WTC11 (cell line): ENCODE data around the gene NBEAL1. TPM values are rescaled to one million over a fixed set of nuclear protein-coding genes. Genes with fewer than 3 reads are reported as not detected.
A peak's percentile ranks its signal among the peaks of the same experiment; 100 is the strongest.
"Not testable (repeated sequence)": the region's sequence is repeated elsewhere in the genome, so short reads cannot be mapped to it uniquely, and the experiment has no call there.

Experiments
- ATAC-seq: fragments of 200-7000 bp; cut with Tn5 transposase; 2 replicates; pipeline ENCODE4 v1.10.0; 2021; ENCODE audit warnings: mild to moderate bottlenecking, moderate library complexity
- CTCF ChIA-PET: fragments of 300-600 bp; sonication (Branson Sonifier 250); formaldehyde crosslinking; loops from one replicate; lab custom pipeline; 2021; ENCODE audit warnings: antibody characterized with exemption; lab: Charles Lee
- POLR2A ChIA-PET: fragments of 350-600 bp; sonication (Branson Sonifier 250); formaldehyde crosslinking; loops from one replicate; lab custom pipeline; 2021; ENCODE audit warnings: antibody characterized with exemption; lab: Charles Lee
- DNase-seq: peaks from one replicate; pipeline ENCODE4 v3.0.0; 2021; ENCODE audit warnings: low spot score
- H3K27ac Mint-ChIP-seq: 2 replicates; pipeline ENCODE4 v1.8.0; 2021; ENCODE audit warnings: mixed read lengths
- H3K27me3 Mint-ChIP-seq: 2 replicates; pipeline ENCODE4 v1.8.0; 2021; ENCODE audit warnings: low read depth, mild to moderate bottlenecking, moderate library complexity, mixed read lengths
- H3K36me3 Mint-ChIP-seq: 2 replicates; pipeline ENCODE4 v1.8.0; 2021; ENCODE audit warnings: mixed read lengths
- H3K4me1 Mint-ChIP-seq: 2 replicates; pipeline ENCODE4 v1.8.0; 2022; ENCODE audit warnings: mixed read lengths
- H3K4me3 Mint-ChIP-seq: 2 replicates; pipeline ENCODE4 v1.8.0; 2021; ENCODE audit warnings: mild to moderate bottlenecking, moderate library complexity, mixed read lengths
- H3K9me3 Mint-ChIP-seq: 2 replicates; pipeline ENCODE4 v1.8.0; 2021; ENCODE audit warnings: mixed read lengths
- ATF2 ChIP-seq: sonication (generic); formaldehyde crosslinking; IDR thresholded peaks from 2 replicates; pipeline ENCODE4 v1.8.1; 2022; ENCODE audit warnings: low read depth, missing genetic modification reagents, borderline replicate concordance
- CBFB ChIP-seq: sonication (generic); formaldehyde crosslinking; IDR thresholded peaks from 2 replicates; pipeline ENCODE4 v1.8.1; 2022; ENCODE audit warnings: mild to moderate bottlenecking, low read depth, missing genetic modification reagents
- CTCF ChIP-seq: fragments of 200-600 bp; IDR thresholded peaks from 2 replicates; pipeline ENCODE4 v1.8.0; 2022; ENCODE audit warnings: antibody characterized with exemption
- FOXP4 ChIP-seq: sonication (generic); formaldehyde crosslinking; IDR thresholded peaks from 2 replicates; pipeline ENCODE4 v1.8.0; 2022; ENCODE audit warnings: mild to moderate bottlenecking, missing genetic modification reagents
- GABPB1 ChIP-seq: sonication (generic); formaldehyde crosslinking; IDR thresholded peaks from 2 replicates; pipeline ENCODE4 v1.8.1; 2023; ENCODE audit warnings: mild to moderate bottlenecking, missing genetic modification reagents
- IRF1 ChIP-seq: sonication (generic); formaldehyde crosslinking; IDR thresholded peaks from 2 replicates; pipeline ENCODE4 v1.8.0; 2023; ENCODE audit warnings: missing genetic modification reagents
- JAZF1 ChIP-seq: fragments of 250-450 bp; sonication (Bioruptor Pico); IDR thresholded peaks from 2 replicates; pipeline ENCODE4 v1.9.0; 2021; ENCODE audit warnings: moderate library complexity, mild to moderate bottlenecking, inconsistent platforms
- MLX ChIP-seq: sonication (generic); formaldehyde crosslinking; IDR thresholded peaks from 2 replicates; pipeline ENCODE4 v1.8.1; 2023; ENCODE audit warnings: mild to moderate bottlenecking, missing genetic modification reagents, moderate library complexity
- MYBL2 ChIP-seq: sonication (generic); formaldehyde crosslinking; IDR thresholded peaks from 2 replicates; pipeline ENCODE4 v1.8.1; 2023; ENCODE audit warnings: mild to moderate bottlenecking, moderate library complexity, missing genetic modification reagents
- NFYB ChIP-seq: sonication (generic); formaldehyde crosslinking; conservative IDR thresholded peaks from 2 replicates; pipeline ENCODE4 v1.8.0; 2022; ENCODE audit warnings: low read depth, missing genetic modification reagents
- SOX15 ChIP-seq: fragments of 250-450 bp; sonication (Bioruptor Pico); IDR thresholded peaks from 2 replicates; pipeline ENCODE4 v1.9.0; 2021; ENCODE audit warnings: mild to moderate bottlenecking
- ZNF121 ChIP-seq: sonication (generic); formaldehyde crosslinking; IDR thresholded peaks from 2 replicates; pipeline ENCODE4 v1.8.0; 2023; ENCODE audit warnings: missing genetic modification reagents
- ZNF671 ChIP-seq: fragments of 250-450 bp; sonication (Bioruptor Pico); IDR thresholded peaks from 2 replicates; pipeline ENCODE4 v1.8.0; 2021; ENCODE audit warnings: mild to moderate bottlenecking
- ZSCAN18 ChIP-seq: fragments of 250-450 bp; sonication (Bioruptor Pico); IDR thresholded peaks from 2 replicates; pipeline ENCODE4 v2.1.2; 2022; ENCODE audit warnings: mild to moderate bottlenecking, moderate library complexity
- total RNA-seq: library from RNA; stranded (reverse); gene quantifications from 3 replicates; pipeline ENCODE4 v1.2.3, GENCODE V29; 2021

NBEAL1 gene
- total RNA-seq, 1 experiment from 2014 or later, result 10.5 TPM

GRCh38 chr2:203225423-203226039 lies 210.9 kb downstream of the NBEAL1 start:
- DNase-seq (peak; percentile 23), ATAC-seq (peak; percentile 88)
- peaks cover 14% of the 10 kb centered on the region for H3K9me3 Mint-ChIP-seq
- ChIA-PET CTCF (interaction anchor here (0.5 to 2.3 kb wide), 6 partner anchors 13 to 590 kb away, joined by 3 to 14 read pairs (median 4); partner anchors contain the start of gene CYP20A1), POLR2A (no interaction called here)
- TF ChIP-seq ZNF671 (CRISPR knock-in tag) (no peak), NFYB (no peak), SOX15 (CRISPR knock-in tag) (no peak), CTCF (peak; percentile 84), ZSCAN18 (CRISPR knock-in tag) (no peak), JAZF1 (CRISPR knock-in tag) (no peak)
- peaks cover 7% of the 10 kb centered on the region; the same call in 1 of the 2 replicates for H3K36me3 Mint-ChIP-seq
- peaks cover 2% of the 10 kb centered on the region; the same call in 1 of the 2 replicates for H3K4me1 Mint-ChIP-seq
- H3K27me3 Mint-ChIP-seq, result no peaks in the 10 kb centered on the region
- no peak overlapping the region for H3K27ac Mint-ChIP-seq
- no peak overlapping the region for H3K4me3 Mint-ChIP-seq

GRCh38 chr2:203229674-203230073 lies 215.0 kb downstream of the NBEAL1 start:
- DNase-seq, H3K4me3 Mint-ChIP-seq, H3K27me3 Mint-ChIP-seq, CTCF ChIA-PET, ATAC-seq, H3K27ac Mint-ChIP-seq, H3K36me3 Mint-ChIP-seq, POLR2A ChIA-PET, H3K4me1 Mint-ChIP-seq: not testable (repeated sequence)
- H3K9me3 Mint-ChIP-seq, result peaks cover 24% of the 10 kb centered on the region

GRCh38 chr2:203237346-203238238 lies 222.9 kb downstream of the NBEAL1 start:
- CTCF ChIA-PET, result interaction anchor here (0.7 to 2.0 kb wide), 3 partner anchors 10 to 217 kb away, joined by 3 to 14 read pairs (median 4); no protein-coding TSS in a partner anchor
- TF ChIP-seq CBFB (CRISPR knock-in tag) (no peak), MLX (CRISPR knock-in tag) (no peak)
- no peaks in the 10 kb centered on the region for H3K27me3 Mint-ChIP-seq

GRCh38 chr2:203238292-203238703 lies 223.6 kb downstream of the NBEAL1 start:
- no peak for DNase-seq
- peaks cover 11% of the 10 kb centered on the region for H3K36me3 Mint-ChIP-seq
- peaks cover 9% of the 10 kb centered on the region for H3K4me1 Mint-ChIP-seq
- H3K27me3 Mint-ChIP-seq, result no peaks in the 10 kb centered on the region
- H3K27ac Mint-ChIP-seq, result peak overlapping the region; percentile 82
- peak overlapping the region; percentile 96 for H3K4me3 Mint-ChIP-seq
- no peaks in the 10 kb centered on the region for H3K9me3 Mint-ChIP-seq
- POLR2A ChIA-PET, result interaction anchor here (0.6 kb wide), 1 partner anchor 443 kb away, joined by 3 read pairs; no protein-coding TSS in a partner anchor
- no peak for ATAC-seq
- CTCF ChIA-PET, result interaction anchor here (0.7 to 2.0 kb wide), 6 partner anchors 9 to 216 kb away, joined by 3 to 14 read pairs (median 4); no protein-coding TSS in a partner anchor
- TF ChIP-seq ZSCAN18 (CRISPR knock-in tag) (no peak), IRF1 (CRISPR knock-in tag) (no peak), ATF2 (no peak), MYBL2 (CRISPR knock-in tag) (no peak), FOXP4 (no peak), GABPB1 (no peak), ZNF121 (CRISPR knock-in tag) (peak; percentile 73; the same call in 1 of the 2 replicates)

More at GRCh38 chr2:203237346-203238238, 222.9 kb downstream of the NBEAL1 start:
- Mint-ChIP-seq H3K36me3 (peaks cover 4% of the 10 kb centered on the region), H3K4me3 (peak overlapping the region; percentile 96), H3K9me3 (no peaks in the 10 kb centered on the region), H3K27ac (peak overlapping the region; percentile 36; the same call in 1 of the 2 replicates), H3K4me1 (peaks cover 9% of the 10 kb centered on the region)
- no peak for DNase-seq
- POLR2A ChIA-PET, result interaction anchor here (0.6 kb wide), 1 partner anchor 444 kb away, joined by 3 read pairs; no protein-coding TSS in a partner anchor
- no peak for ATAC-seq
